ENCODE results near the gene CALM1.

- TF ChIP-seq POLR2AphosphoS5 (IDR thresholded peaks at IDR 0.05; ENCODE audit: insufficient read depth in 1 of 2, low read depth in 1 of 2) (no peak), CTCF (IDR thresholded peaks at IDR 0.05) (no peak)
Observed at GRCh38 chr14:90426663-90427062, 29.8 kb downstream of the CALM1 start.
